HG03280 (cell line): ENCODE data around the gene LMOD1.
"Not testable (repeated sequence)": the region's sequence is repeated elsewhere in the genome, so short reads cannot be mapped to it uniquely, and the experiment has no call there.

Experiments
- ATAC-seq: cut with Tn5 transposase; IDR thresholded peaks from one replicate; pipeline ENCODE4 v1.9.1; 2021; ENCODE audit warnings: mild to moderate bottlenecking, moderate library complexity; ENCODE audit not compliant: unreplicated experiment

LMOD1 gene

DNA sequence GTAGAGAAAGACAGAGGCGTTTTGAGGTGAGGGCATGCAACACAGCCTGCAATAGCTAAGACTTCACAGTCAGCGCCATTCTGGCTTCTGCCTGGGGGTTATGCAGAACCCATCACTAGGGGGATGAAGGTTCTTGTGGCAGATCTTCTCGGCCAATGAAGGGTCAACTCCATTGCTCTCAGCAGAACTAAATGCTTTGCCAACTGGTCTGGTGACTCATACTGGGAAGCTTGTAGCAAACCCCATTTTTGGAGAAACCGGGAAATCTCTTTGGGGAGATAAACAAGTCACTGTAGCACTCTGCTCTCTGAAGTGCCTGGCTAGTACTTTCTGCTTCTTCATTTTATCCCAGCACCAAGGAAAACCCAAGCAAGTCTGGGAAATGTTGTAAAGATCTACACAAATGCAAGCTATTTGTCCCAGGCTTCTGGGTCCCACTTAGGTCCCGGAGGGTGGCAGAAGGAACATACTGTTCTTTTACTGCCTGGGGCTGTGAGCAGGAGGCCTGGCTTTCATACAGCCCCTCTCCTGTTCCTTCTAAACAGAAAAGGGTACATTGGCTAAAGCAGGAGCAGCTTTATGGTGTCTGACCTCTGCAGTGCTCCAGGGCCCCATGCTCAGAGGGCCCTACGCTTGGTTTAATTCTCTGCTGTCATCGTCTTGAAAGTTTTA is 28.9 kb downstream of the LMOD1 start:
- ATAC-seq: no peak

- ATAC-seq: no peak
Measured at GRCh38 chr1:201916649-201917249, 29.6 kb downstream of the LMOD1 start.

DNA sequence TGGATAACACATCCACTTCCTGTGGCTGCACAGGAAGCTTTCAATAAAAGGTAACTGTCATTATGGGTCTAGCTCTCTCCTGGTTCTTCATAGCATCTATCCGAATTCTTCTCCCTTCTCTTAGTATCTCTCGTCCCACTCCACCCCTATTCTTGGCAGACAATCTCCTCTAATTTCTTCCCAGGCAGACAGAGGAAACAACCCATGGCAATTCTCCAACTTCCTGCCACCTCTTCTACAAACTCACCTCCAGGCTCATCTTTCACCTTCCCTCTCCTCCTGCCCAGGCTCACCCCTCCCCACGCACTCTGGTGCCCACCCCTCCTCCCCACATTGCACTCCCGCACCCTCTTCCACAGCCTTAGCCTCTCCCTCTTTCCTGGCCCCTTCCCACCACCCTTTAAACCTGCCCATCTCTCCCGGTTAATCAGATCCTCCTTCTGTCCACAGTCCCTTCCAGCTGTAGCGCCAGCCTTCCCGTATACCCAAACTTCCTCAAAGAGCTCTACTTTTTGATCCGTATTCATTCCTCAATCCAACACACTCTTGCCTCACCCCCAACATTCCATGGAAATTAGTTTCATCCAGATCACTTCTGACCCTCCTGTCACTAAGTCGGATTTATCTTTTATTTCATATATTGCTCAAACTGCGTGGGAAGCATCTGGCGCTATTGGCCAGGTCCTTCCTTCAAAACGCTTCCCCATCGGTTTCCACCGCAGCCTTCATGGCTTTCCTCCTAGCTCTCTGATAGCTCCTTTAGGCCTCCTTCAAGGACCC is 31.7 kb downstream of the LMOD1 start:
- no peak for ATAC-seq

DNA sequence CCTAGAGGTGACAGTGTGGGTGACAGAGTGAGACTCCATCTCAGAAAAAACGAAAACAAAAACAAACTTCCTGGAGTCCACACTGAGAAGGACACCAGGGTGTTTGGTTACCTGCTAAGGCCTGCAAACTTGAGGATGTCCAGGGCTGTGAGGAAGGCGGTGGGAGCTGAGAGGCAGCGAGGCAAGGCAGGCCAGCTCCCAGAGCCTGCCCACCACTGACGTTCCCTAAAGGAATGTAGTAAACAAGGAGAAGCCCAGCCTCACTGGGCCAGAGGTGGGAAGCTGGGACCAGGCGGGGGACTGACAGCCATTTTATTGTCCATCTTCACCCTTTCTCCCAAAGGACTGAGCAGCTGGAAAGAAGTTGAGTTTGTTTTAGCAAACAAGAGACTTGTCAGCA is 33.5 kb downstream of the LMOD1 start:
- no peak for ATAC-seq

DNA sequence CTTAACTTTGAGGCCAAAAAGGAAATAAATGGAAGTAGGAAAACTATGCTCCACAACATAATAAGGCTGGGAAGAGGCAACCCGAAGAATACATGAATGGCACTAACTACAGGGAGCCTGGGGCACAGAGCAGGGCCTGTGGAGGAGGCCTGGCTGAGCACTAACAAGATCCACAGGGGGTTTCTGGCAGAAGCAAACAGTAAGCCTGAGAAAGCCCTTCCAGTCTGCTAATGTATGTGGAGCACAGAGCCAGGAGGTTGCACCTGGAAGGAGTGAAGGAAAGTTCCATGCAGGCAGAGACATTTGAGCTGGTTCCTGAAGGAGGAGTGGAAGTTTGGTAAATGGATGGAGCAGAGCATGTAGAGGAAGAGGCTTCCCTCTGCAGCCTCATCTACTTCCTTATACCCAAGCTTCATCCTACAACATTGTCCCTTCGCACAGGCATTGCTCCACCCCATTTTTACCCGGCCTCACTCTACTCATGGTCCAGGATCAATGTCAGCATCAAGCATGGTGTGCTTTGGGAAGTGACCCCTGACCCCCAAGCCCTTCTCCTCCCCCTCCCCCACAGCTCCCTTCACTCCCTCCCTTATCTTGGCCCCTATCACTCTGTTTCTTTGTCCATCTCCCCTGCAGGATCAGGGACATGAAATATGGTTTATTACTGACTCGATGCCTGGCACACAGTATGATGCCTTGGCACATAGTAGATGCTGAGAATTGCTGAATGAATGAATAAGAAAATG is 34.3 kb downstream of the LMOD1 start:
- ATAC-seq: no peak

- no peak for ATAC-seq
Measured at GRCh38 chr1:201907621-201908020, 38.7 kb downstream of the LMOD1 start.

DNA sequence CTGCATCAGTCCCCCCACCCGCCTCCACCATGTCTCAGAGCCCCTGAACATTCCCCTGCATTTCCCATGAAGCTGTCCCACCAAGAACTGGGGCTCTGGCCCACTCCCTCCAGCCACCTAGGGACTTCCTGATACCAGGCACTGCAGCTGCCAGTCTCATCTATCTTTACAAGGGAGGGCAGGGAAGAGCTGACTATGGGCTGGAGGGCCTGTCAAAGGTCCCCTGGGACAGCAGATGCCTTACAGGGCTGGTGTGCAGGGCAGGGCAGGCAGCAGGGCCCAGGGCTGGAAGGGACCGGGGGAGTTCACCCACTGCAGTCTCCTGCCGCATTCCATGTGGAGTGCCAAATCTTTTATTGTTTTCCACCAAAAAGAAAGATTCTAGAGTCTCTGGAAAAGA is 40.0 kb downstream of the LMOD1 start:
- no peak for ATAC-seq

GRCh38 chr1:201905234-201905890 is 41.0 kb downstream of the LMOD1 start:
- no peak for ATAC-seq

- ATAC-seq: no peak
Measured at GRCh38 chr1:201904579-201904978, 41.8 kb downstream of the LMOD1 start.

- no peak for ATAC-seq
Measured at GRCh38 chr1:201903135-201903534, 43.2 kb downstream of the LMOD1 start.

DNA sequence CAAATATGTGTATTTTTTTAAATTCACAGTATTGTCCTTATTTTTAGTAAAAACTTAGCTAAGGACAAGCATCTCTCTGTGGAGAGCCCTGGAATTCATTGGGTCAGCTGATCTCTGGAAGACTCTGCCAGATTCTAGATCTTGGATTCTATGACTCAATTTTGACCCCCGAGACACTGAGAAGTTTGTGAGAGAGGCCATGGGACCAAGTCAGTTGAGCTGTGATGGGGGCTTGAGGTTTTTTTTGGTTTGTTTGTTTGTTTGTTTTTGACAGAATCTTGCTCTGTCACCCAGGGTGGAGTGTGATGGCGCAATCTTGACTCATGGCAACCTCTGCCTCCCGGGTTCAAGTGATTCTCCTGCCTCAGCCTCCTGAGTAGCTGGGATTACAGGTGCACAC is 44.1 kb downstream of the LMOD1 start:
- no peak for ATAC-seq

- ATAC-seq: not testable (repeated sequence)
Measured at GRCh38 chr1:201901036-201901435, 45.3 kb downstream of the LMOD1 start.

DNA sequence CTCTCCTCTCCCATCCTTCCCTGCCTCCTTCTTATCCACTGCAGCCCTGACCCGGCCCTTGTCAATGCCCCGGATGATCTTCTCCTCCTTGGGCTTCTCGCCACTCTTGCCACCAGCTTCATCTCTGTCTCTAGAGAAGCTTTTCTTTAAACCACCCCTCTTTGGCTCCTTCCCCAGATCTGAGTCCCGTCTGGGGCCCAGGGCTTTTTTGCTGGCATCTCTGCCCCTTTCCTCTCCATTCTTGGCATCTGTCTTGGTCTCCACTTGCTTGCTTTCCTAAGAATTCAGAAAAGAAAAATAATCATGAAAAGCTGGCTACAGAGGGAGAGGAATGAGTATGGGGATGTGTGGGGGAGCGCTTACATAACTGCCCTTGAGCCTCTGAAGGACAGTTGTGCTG is 45.9 kb downstream of the LMOD1 start:
- no peak for ATAC-seq

DNA sequence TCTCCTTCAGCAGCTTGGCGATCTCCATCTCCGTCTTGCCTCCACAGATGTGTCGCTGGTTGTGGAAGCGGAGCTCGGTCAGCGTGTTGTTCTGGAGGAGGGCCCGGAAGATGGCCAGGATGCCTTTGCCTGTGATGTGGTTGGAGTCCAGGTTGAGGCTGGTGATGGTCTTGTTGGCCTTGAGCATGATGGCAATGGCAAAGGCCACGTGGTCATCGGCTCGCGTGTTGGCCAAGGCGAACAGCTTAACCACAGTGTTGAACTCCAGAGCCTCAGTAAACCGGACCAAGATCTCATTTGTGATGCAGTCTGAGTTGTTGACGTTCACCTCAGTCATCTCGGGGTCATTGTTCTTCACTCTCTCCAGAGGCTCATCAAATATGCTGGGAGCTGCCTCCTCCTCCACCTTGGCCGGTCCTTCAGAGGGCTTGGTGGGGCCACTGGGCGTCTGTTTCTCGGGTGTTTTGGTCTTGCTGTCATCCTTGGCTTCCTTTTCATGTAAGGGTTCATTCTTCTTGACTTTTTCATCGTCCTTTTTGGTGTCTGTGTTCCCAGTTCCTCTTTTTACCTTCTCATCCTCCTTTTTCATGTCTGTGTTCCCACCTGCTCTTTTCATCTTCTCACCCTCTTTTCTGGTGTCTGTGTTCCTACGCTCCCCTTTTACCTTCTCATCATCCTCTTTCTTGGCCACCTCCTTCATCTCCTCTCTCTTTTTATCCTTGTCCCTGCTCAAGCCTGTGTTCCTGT is 46.5 kb downstream of the LMOD1 start:
- ATAC-seq: no peak

GRCh38 chr1:201898992-201899391 is 47.4 kb downstream of the LMOD1 start:
- ATAC-seq: no peak

- ATAC-seq: no peak
Measured at GRCh38 chr1:201898240-201898894, 48.0 kb downstream of the LMOD1 start.

- no peak for ATAC-seq
Measured at GRCh38 chr1:201896951-201897391, 49.4 kb downstream of the LMOD1 start.

DNA sequence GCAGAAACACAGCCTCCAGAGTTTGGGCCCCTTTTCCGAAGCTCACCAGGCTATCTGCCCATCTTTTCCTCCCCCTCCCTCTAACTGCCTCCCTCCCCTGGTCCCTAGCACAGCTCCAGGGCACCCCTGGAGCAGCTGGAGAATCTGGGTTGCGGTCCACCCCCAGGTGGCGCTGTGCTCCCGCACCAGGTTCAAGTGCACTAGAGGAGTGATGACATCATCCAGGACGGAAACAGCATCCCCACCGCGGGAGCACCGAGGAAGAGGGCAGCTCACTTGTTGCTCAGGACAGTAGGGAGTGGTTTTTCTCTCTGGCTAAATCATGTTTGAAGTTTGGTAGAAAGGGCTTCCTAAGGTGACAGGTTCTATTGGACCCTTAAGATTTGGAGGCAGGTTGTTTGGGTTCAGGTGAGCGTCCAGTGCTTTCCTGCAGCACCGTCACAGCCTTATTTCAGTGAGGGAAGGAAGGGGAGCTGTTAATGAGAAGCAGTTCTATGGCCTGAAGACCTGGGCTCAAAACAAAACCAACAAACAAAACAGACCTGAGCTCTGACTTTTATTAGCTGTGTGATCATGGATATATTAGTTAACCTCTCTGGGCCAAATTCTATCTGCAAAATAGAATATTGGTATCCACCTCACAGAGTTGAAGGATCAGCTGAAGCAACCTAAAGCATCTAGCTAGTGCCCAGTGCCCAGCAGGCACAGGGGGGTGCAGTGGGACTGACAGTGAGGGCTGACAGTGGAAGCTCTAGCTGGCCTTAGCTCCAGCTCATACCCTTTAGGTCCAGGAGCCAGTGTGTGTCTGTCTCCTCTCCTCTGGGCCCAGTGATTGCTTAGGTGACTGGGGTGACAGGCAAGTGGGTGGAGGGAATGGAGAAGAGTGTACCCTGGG is 50.2 kb downstream of the LMOD1 start:
- ATAC-seq: peak; percentile 76
